Neural cell (in vitro differentiated cells): ENCODE measurements around the gene MANF. TPM values are rescaled to one million over a fixed set of nuclear protein-coding genes. Genes with fewer than 3 reads are reported as not detected.

Experiments
- H2AFZ ChIP-seq: fragments of 200-600, 300-800 bp; sonication (generic), shearing (Covaris generic); 2 replicates; pipeline ENCODE4 v1.6.0; 2014; ENCODE audit warnings: low read depth, mild to moderate bottlenecking, antibody characterized with exemption, low read length, moderate library complexity
- H3F3A ChIP-seq: fragments of 200-600 bp; shearing (Covaris generic); 2 replicates; pipeline ENCODE4 v1.6.1; 2016; ENCODE audit warnings: mild to moderate bottlenecking, moderate library complexity, mixed read lengths, antibody characterized with exemption, low read length; ENCODE audit not compliant: insufficient read depth, poor library complexity, severe bottlenecking
- H3K27ac ChIP-seq: fragments of 200-600, 300-800 bp; sonication (generic), shearing (Covaris generic); 2 replicates; pipeline ENCODE4 v1.5.1; 2014; ENCODE audit warnings: mild to moderate bottlenecking, low read length, moderate library complexity
- H3K27me3 ChIP-seq: fragments of 300-800, 200-600 bp; sonication (generic), shearing (Covaris generic); 2 replicates; pipeline ENCODE4 v1.6.0; 2014; ENCODE audit warnings: mild to moderate bottlenecking, low read depth, low read length, moderate library complexity; ENCODE audit not compliant: insufficient read depth
- H3K36me3 ChIP-seq: fragments of 300-800, 200-600 bp; sonication (generic), shearing (Covaris generic); 2 replicates; pipeline ENCODE4 v1.5.1; 2014; ENCODE audit warnings: mild to moderate bottlenecking, antibody characterized with exemption, low read length, moderate library complexity; ENCODE audit not compliant: insufficient read depth
- H3K4me2 ChIP-seq: fragments of 300-800, 200-600 bp; sonication (generic), shearing (Covaris generic); 2 replicates; pipeline ENCODE4 v1.6.0; 2014; ENCODE audit warnings: mild to moderate bottlenecking, low read length
- H3K4me3 ChIP-seq: fragments of 300-800, 200-600 bp; sonication (generic), shearing (Covaris generic); 2 replicates; pipeline ENCODE4 v1.5.1; 2014; ENCODE audit warnings: mild to moderate bottlenecking, low read length, moderate library complexity
- H3K79me2 ChIP-seq: fragments of 200-600 bp; shearing (Covaris generic); replicated peaks from 2 replicates; pipeline ENCODE4 v1.6.0; 2014; ENCODE audit warnings: mild to moderate bottlenecking, low read length, moderate library complexity; ENCODE audit not compliant: insufficient read depth
- H3K9ac ChIP-seq: fragments of 300-800, 200-600 bp; sonication (generic), shearing (Covaris generic); 2 replicates; pipeline ENCODE4 v1.6.1; 2016; ENCODE audit warnings: mild to moderate bottlenecking, low read length, mixed read lengths
- H3K9me2 ChIP-seq: fragments of 200-600 bp; shearing (Covaris generic); 2 replicates; pipeline ENCODE4 v1.6.1; 2016; ENCODE audit warnings: mild to moderate bottlenecking, low read length, mixed read lengths; ENCODE audit not compliant: insufficient read depth
- H3K9me3 ChIP-seq: fragments of 200-600, 300-800 bp; sonication (generic), shearing (Covaris generic); 2 replicates; pipeline ENCODE4 v1.6.1; 2016; ENCODE audit warnings: mild to moderate bottlenecking, mixed run types, low read length, moderate library complexity, mixed read lengths
- H4K20me1 ChIP-seq: fragments of 200-600 bp; shearing (Covaris generic); 2 replicates; pipeline ENCODE4 v1.6.1; 2016; ENCODE audit warnings: mild to moderate bottlenecking, mixed run types; ENCODE audit not compliant: insufficient read depth
- EP300 ChIP-seq: fragments of 450-650 bp; conservative IDR thresholded peaks from 2 replicates; pipeline ENCODE4 v1.6.1; 2014; ENCODE audit warnings: antibody characterized with exemption, mild to moderate bottlenecking, moderate library complexity; ENCODE audit not compliant: poor library complexity, severe bottlenecking
- EZH2 ChIP-seq: fragments of 200-600, 300-800 bp; shearing (Covaris generic), sonication (generic); IDR thresholded peaks from 2 replicates; pipeline ENCODE4 v1.6.1; 2014; ENCODE audit warnings: antibody characterized with exemption, low read length, borderline replicate concordance, mild to moderate bottlenecking; ENCODE audit not compliant: insufficient read depth, poor library complexity, severe bottlenecking
- MXI1 ChIP-seq: fragments of 450-650 bp; conservative IDR thresholded peaks from 2 replicates; pipeline ENCODE4 v1.6.1; 2014; ENCODE audit warnings: antibody characterized with exemption, mild to moderate bottlenecking; ENCODE audit not compliant: poor library complexity, severe bottlenecking
- POLR2AphosphoS5 ChIP-seq: IDR thresholded peaks from 2 replicates; pipeline ENCODE4 v1.6.1; 2012
- RAD21 ChIP-seq: fragments of 450-650 bp; conservative IDR thresholded peaks from 2 replicates; pipeline ENCODE4 v1.6.1; 2014; ENCODE audit warnings: antibody characterized with exemption, mild to moderate bottlenecking, moderate library complexity
- SMC3 ChIP-seq: fragments of 450-650 bp; conservative IDR thresholded peaks from 2 replicates; pipeline ENCODE4 v1.6.1; 2014; ENCODE audit warnings: antibody characterized with exemption, mild to moderate bottlenecking, moderate library complexity; ENCODE audit not compliant: poor library complexity
- TAF1 ChIP-seq: IDR thresholded peaks from 2 replicates; pipeline ENCODE4 v1.6.1; 2012; ENCODE audit warnings: low read depth
- polyA plus RNA-seq: library from polyadenylated mRNA; depleted of rRNA; stranded (reverse); fragments of >200 nt; gene quantifications from 2 replicates; pipeline ENCODE4 v1.2.3, GENCODE V29; 2014
- TF ChIP-seq, protein P1 (sequence below): fragments of 450-650 bp; IDR thresholded peaks from 2 replicates; pipeline ENCODE4 v1.5.1; 2014; ENCODE audit warnings: antibody characterized with exemption, mild to moderate bottlenecking, moderate library complexity; ENCODE audit not compliant: poor library complexity, severe bottlenecking
- TF ChIP-seq, protein P2 (sequence below): IDR thresholded peaks from 2 replicates; pipeline ENCODE4 v1.6.1; 2012; ENCODE audit warnings: borderline replicate concordance

Gene MANF
- polyA plus RNA-seq, 1 donor from 2014 or later, result 77.3 TPM

DNA sequence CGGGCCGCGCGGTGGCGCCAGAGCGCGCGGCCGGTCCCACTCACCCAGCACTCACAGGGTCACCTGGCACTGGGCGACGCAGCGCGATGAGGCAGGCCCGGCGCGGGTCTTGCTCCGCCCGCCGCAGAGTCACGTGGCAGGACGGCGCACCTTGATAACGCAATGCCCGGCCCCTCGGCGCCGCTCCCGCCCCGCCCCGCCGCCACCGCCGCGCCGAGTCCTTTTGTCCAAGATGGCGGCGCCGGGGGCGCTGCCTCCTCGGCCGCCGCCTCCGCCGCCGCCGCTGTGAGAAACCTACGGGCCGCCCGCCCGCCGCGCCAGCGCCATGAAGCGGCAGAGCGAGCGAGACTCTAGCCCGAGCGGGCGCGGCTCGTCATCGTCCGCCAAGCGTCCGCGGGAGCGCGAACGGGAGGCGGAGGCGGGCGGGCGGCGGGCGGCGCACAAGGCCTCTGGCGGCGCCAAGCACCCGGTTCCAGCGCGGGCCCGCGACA lies 6.0 kb downstream of the MANF start, which contains the start of gene RBM15B (continued):
- TF ChIP-seq MXI1, result peak; percentile 65

DNA sequence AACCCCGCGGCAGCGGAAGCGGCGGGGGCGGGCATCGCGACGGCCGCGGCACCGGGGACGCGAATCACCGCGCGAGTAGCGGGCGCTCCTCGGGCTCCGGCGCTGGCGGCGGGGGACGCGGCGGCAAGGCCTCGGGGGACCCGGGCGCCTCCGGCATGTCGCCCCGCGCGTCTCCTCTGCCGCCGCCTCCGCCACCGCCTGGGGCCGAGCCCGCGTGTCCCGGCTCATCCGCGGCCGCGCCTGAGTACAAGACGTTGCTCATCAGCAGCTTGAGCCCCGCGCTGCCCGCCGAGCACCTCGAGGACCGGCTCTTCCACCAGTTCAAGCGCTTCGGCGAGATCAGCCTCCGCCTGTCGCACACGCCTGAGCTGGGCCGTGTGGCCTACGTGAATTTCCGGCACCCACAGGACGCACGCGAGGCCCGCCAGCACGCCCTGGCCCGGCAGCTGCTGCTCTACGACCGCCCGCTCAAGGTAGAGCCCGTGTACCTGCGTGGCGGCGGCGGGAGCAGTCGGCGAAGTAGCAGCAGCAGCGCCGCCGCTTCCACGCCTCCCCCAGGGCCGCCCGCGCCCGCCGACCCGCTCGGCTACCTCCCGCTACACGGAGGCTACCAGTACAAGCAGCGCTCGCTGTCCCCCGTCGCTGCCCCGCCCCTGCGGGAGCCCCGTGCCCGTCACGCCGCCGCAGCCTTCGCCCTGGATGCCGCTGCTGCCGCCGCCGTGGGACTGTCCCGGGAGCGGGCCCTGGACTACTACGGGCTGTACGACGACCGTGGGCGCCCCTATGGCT lies 6.7 kb downstream of the MANF start:
- peak overlapping the region; percentile 88 for H3K9ac ChIP-seq
- no peaks in the 10 kb centered on the region for H3K9me2 ChIP-seq
- H3K4me2 ChIP-seq, result peak overlapping the region; percentile 69
- H3K4me3 ChIP-seq, result peak overlapping the region; percentile 90
- TF ChIP-seq POLR2AphosphoS5 (peak; percentile 2), MXI1 (no peak)
- peak overlapping the region; percentile 87 for H3K27ac ChIP-seq
- H3K27me3 ChIP-seq, result no peaks in the 10 kb centered on the region
- peaks cover 11% of the 10 kb centered on the region for H4K20me1 ChIP-seq
- peaks cover 30% of the 10 kb centered on the region for H3K36me3 ChIP-seq
- no peaks in the 10 kb centered on the region for H3K9me3 ChIP-seq
- peaks cover 5% of the 10 kb centered on the region for H3F3A ChIP-seq
- peaks cover 33% of the 10 kb centered on the region for H3K79me2 ChIP-seq
- H2AFZ ChIP-seq, result peak overlapping the region; percentile 7

DNA sequence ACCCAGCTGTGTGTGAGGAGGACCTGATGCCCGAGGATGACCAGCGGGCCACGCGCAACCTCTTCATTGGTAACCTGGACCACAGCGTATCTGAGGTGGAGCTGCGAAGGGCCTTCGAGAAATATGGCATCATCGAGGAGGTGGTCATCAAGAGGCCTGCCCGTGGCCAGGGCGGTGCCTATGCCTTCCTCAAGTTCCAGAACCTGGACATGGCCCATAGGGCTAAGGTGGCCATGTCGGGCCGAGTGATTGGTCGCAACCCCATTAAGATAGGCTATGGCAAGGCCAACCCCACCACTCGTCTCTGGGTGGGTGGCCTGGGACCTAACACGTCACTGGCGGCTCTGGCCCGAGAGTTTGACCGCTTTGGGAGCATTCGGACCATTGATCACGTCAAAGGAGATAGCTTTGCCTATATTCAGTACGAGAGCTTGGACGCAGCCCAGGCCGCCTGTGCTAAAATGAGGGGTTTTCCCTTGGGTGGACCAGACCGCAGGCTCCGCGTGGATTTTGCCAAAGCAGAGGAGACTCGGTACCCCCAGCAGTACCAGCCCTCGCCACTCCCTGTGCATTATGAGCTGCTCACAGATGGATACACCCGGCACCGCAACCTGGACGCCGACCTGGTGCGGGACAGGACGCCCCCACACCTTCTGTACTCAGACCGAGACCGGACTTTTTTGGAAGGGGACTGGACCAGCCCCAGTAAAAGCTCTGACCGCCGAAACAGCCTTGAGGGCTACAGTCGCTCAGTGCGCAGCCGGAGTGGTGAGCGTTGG lies 7.5 kb downstream of the MANF start:
- peaks cover 11% of the 10 kb centered on the region for H4K20me1 ChIP-seq
- H3F3A ChIP-seq, result peaks cover 5% of the 10 kb centered on the region
- H3K27ac ChIP-seq, result peak overlapping the region; percentile 87
- peak overlapping the region; percentile 69 for H3K4me2 ChIP-seq
- no peaks in the 10 kb centered on the region for H3K9me2 ChIP-seq
- no peak overlapping the region for H2AFZ ChIP-seq
- no peaks in the 10 kb centered on the region for H3K27me3 ChIP-seq
- H3K9me3 ChIP-seq, result no peaks in the 10 kb centered on the region
- peaks cover 33% of the 10 kb centered on the region for H3K36me3 ChIP-seq
- peak overlapping the region; percentile 90 for H3K4me3 ChIP-seq
- peaks cover 31% of the 10 kb centered on the region for H3K79me2 ChIP-seq
- H3K9ac ChIP-seq, result peak overlapping the region; percentile 88
- TF ChIP-seq, protein P1, sequence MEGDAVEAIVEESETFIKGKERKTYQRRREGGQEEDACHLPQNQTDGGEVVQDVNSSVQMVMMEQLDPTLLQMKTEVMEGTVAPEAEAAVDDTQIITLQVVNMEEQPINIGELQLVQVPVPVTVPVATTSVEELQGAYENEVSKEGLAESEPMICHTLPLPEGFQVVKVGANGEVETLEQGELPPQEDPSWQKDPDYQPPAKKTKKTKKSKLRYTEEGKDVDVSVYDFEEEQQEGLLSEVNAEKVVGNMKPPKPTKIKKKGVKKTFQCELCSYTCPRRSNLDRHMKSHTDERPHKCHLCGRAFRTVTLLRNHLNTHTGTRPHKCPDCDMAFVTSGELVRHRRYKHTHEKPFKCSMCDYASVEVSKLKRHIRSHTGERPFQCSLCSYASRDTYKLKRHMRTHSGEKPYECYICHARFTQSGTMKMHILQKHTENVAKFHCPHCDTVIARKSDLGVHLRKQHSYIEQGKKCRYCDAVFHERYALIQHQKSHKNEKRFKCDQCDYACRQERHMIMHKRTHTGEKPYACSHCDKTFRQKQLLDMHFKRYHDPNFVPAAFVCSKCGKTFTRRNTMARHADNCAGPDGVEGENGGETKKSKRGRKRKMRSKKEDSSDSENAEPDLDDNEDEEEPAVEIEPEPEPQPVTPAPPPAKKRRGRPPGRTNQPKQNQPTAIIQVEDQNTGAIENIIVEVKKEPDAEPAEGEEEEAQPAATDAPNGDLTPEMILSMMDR, result no peak
- TF ChIP-seq SMC3 (no peak), RAD21 (no peak), POLR2AphosphoS5 (no peak), TAF1 (no peak), MXI1 (no peak), EZH2 (no peak), EP300 (no peak)
- TF ChIP-seq, protein P2, sequence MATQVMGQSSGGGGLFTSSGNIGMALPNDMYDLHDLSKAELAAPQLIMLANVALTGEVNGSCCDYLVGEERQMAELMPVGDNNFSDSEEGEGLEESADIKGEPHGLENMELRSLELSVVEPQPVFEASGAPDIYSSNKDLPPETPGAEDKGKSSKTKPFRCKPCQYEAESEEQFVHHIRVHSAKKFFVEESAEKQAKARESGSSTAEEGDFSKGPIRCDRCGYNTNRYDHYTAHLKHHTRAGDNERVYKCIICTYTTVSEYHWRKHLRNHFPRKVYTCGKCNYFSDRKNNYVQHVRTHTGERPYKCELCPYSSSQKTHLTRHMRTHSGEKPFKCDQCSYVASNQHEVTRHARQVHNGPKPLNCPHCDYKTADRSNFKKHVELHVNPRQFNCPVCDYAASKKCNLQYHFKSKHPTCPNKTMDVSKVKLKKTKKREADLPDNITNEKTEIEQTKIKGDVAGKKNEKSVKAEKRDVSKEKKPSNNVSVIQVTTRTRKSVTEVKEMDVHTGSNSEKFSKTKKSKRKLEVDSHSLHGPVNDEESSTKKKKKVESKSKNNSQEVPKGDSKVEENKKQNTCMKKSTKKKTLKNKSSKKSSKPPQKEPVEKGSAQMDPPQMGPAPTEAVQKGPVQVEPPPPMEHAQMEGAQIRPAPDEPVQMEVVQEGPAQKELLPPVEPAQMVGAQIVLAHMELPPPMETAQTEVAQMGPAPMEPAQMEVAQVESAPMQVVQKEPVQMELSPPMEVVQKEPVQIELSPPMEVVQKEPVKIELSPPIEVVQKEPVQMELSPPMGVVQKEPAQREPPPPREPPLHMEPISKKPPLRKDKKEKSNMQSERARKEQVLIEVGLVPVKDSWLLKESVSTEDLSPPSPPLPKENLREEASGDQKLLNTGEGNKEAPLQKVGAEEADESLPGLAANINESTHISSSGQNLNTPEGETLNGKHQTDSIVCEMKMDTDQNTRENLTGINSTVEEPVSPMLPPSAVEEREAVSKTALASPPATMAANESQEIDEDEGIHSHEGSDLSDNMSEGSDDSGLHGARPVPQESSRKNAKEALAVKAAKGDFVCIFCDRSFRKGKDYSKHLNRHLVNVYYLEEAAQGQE, result no peak
